Gastrocnemius medialis (tissue), 4 donors: ENCODE results near the gene CXADR. TPM values are rescaled to one million over a fixed set of nuclear protein-coding genes. Genes with fewer than 3 reads are reported as not detected.
"Not testable (repeated sequence)": the region's sequence is repeated elsewhere in the genome, so short reads cannot be mapped to it uniquely, and the experiment has no call there.

ENCODE experiments used
- ATAC-seq, 2 donors: fragments of 150-250 bp; one replicate each; pipeline ENCODE4 v1.9.1; 2016
- DNase-seq, 2 donors: peaks; one replicate each; pipeline ENCODE4 v3.0.0-alpha.2; 2019
- H3K27ac ChIP-seq, 4 donors: fragments of 200-600 bp; sonication (generic); 1 replicate in 1 of 4; 2 replicates in 3 of 4; pipeline ENCODE4 v1.5.1; 2016 to 2018; ENCODE audit warnings: mild to moderate bottlenecking in 2 of 4, moderate library complexity in 1 of 4
- H3K27me3 ChIP-seq, 3 donors: fragments of 200-600 bp; sonication (generic) in 2 of 3; 1 replicate in 1 of 3; 2 replicates in 2 of 3; pipeline versions ENCODE4 v1.5.1 to v1.6.0; 2016 to 2019; ENCODE audit warnings: mild to moderate bottlenecking in 1 of 3, moderate library complexity in 1 of 3
- H3K36me3 ChIP-seq, 2 donors: fragments of 200-600 bp; sonication (generic) in 1 of 2; one replicate each; pipeline ENCODE4 v1.5.1; 2017 to 2018
- H3K4me1 ChIP-seq, 2 donors: fragments of 200-600 bp; sonication (generic) in 1 of 2; one replicate each; pipeline ENCODE4 v1.5.1; 2016 to 2017; ENCODE audit warnings: mild to moderate bottlenecking in 2 of 2
- H3K4me3 ChIP-seq, 4 donors: fragments of 200-600 bp; sonication (generic) in 3 of 4; 1 replicate in 1 of 4; 2 replicates in 3 of 4; pipeline ENCODE4 v1.5.1; 2016 to 2019; ENCODE audit warnings: mild to moderate bottlenecking in 2 of 4
- H3K9me3 ChIP-seq, 3 donors: fragments of 200-600 bp; sonication (generic) in 2 of 3; 1 replicate in 1 of 3; 2 replicates in 2 of 3; pipeline ENCODE4 v1.5.1; 2016 to 2019
- CTCF ChIP-seq, 5 experiments: fragments of 450-650 bp in 3 of 5; fragments of 200-600 bp in 2 of 5; sonication (generic) in 2 of 5; IDR thresholded peaks in 4 of 5; conservative IDR thresholded peaks in 1 of 5; 1 replicate in 4 of 5; 2 replicates in 1 of 5; pipeline ENCODE4 v1.5.1; 2016 to 2019; ENCODE audit warnings: antibody characterized with exemption in 5 of 5, mild to moderate bottlenecking in 3 of 5, moderate library complexity in 3 of 5
- POLR2A ChIP-seq, 2 donors: fragments of 450-650 bp; IDR thresholded peaks; one replicate each; pipeline ENCODE4 v1.6.1; 2017; ENCODE audit warnings: antibody characterized with exemption in 2 of 2, mild to moderate bottlenecking in 2 of 2, moderate library complexity in 2 of 2
- in situ Hi-C, 4 donors: fragments of 200-750 bp; cut with MboI; loops; one replicate each; pipeline versions ENCODE4 v1.15.0 to v1.8.0; 2017; ENCODE audit warnings: low sequenced_read_pairs in 4 of 4
- intact Hi-C: fragments of 100-400 bp; cut with DNase I; formaldehyde crosslinking; loops from one replicate; pipeline ENCODE4 v1.15.1; 2023; ENCODE audit warnings: low total_unique reads
- total RNA-seq, 4 donors: library from RNA; depleted of rRNA; stranded (reverse); fragments of >200 nt; gene quantifications; one replicate each; pipeline versions ENCODE4 v1.1.0 to v1.2.3, GENCODE V29; 2016

The CXADR gene
- total RNA-seq, 4 donors from 2014 or later: 0.35 to 0.68 TPM; not detected in 2

GRCh38 chr21:17501107-17502006 is 11.5 kb upstream of the CXADR start:
- Histone ChIP-seq H3K9me3 (no peaks in the 10 kb centered on the region), H3K4me3 (no peak overlapping the region), H3K27ac (no peak overlapping the region), H3K36me3 (no peaks in the 10 kb centered on the region), H3K27me3 (no peaks in the 10 kb centered on the region), H3K4me1 (no peaks in the 10 kb centered on the region)
- ATAC-seq: no peak
- DNase-seq: no peak
- in situ Hi-C loops (no loop called here), intact Hi-C loops (no loop called here)
- TF ChIP-seq POLR2A (IDR thresholded peaks at IDR 0.05) (no peak), CTCF (IDR thresholded peaks at IDR 0.05 in 4 of 5, conservative IDR thresholded peaks at IDR 0.05 in 1 of 5) (no peak)

GRCh38 chr21:17502985-17503384 is 9.9 kb upstream of the CXADR start:
- H3K27me3 ChIP-seq, H3K36me3 ChIP-seq, ATAC-seq, intact Hi-C loops, H3K27ac ChIP-seq, H3K4me3 ChIP-seq, DNase-seq, H3K4me1 ChIP-seq, in situ Hi-C loops, H3K9me3 ChIP-seq: not testable (repeated sequence)

- H3K4me1 ChIP-seq: no peaks in the 10 kb centered on the region
- H3K27me3 ChIP-seq: peaks cover 0 to 6% (median 2%) of the 10 kb centered on the region in 3 donors
- in situ Hi-C loops: no loop called here
- no peak for DNase-seq
- no peaks in the 10 kb centered on the region for H3K36me3 ChIP-seq
- TF ChIP-seq POLR2A (IDR thresholded peaks at IDR 0.05) (no peak), CTCF (IDR thresholded peaks at IDR 0.05 in 4 of 5, conservative IDR thresholded peaks at IDR 0.05 in 1 of 5) (no peak)
- no peak for ATAC-seq
- no peak overlapping the region for H3K4me3 ChIP-seq
- no peak overlapping the region for H3K27ac ChIP-seq
- intact Hi-C loops: no loop called here
- H3K9me3 ChIP-seq: no peaks in the 10 kb centered on the region
Measured at GRCh38 chr21:17506951-17507350, 5.9 kb upstream of the CXADR start.

- intact Hi-C loops: no loop called here
- TF ChIP-seq CTCF (IDR thresholded peaks at IDR 0.05 in 4 of 5, conservative IDR thresholded peaks at IDR 0.05 in 1 of 5) (no peak), POLR2A (IDR thresholded peaks at IDR 0.05) (no peak)
Measured at GRCh38 chr21:17507591-17507990, 5.3 kb upstream of the CXADR start.

GRCh38 chr21:17513214-17514123 is 626 bp downstream of the CXADR start:
- Histone ChIP-seq H3K27me3 (peaks cover 18 to 54% (median 29%) of the 10 kb centered on the region in 3 donors), H3K4me3 (peak overlapping the region; percentile 48 to 63 (median 56)), H3K36me3 (no peaks in the 10 kb centered on the region), H3K4me1 (no peaks in the 10 kb centered on the region), H3K27ac (no peak overlapping the region), H3K9me3 (no peaks in the 10 kb centered on the region)
- ATAC-seq (no peak), DNase-seq (no peak)
- TF ChIP-seq POLR2A (IDR thresholded peaks at IDR 0.05) (no peak), CTCF (IDR thresholded peaks at IDR 0.05 in 4 of 5, conservative IDR thresholded peaks at IDR 0.05 in 1 of 5) (no peak)
- in situ Hi-C loops (no loop called here), intact Hi-C loops (no loop called here)

More at GRCh38 chr21:17507591-17507990, 5.3 kb upstream of the CXADR start:
- Histone ChIP-seq H3K27me3 (peaks cover 2 to 13% (median 6%) of the 10 kb centered on the region in 3 donors), H3K4me3 (no peak overlapping the region), H3K36me3 (no peaks in the 10 kb centered on the region), H3K9me3 (no peaks in the 10 kb centered on the region), H3K4me1 (no peaks in the 10 kb centered on the region), H3K27ac (no peak overlapping the region)
- ATAC-seq (no peak), DNase-seq (no peak)
- in situ Hi-C loops: no loop called here
